Lower leg skin (tissue), 3 donors: ENCODE results near the gene ONECUT2.

Experiments used
- CTCF ChIP-seq, 3 donors: fragments of 450-650 bp; IDR thresholded peaks; one replicate each; pipeline ENCODE4 v1.5.1; 2016; ENCODE audit warnings: antibody characterized with exemption in 3 of 3, mild to moderate bottlenecking in 3 of 3, moderate library complexity in 2 of 3
- POLR2A ChIP-seq, 2 donors: fragments of 450-650 bp; IDR thresholded peaks; one replicate each; pipeline ENCODE4 v1.6.1; 2016 to 2017; ENCODE audit warnings: antibody characterized with exemption in 2 of 2, mild to moderate bottlenecking in 1 of 2, moderate library complexity in 1 of 2

- TF ChIP-seq POLR2A (IDR thresholded peaks at IDR 0.05), result no peak
- no peak for TF ChIP-seq CTCF (IDR thresholded peaks at IDR 0.05)
Measured at GRCh38 chr18:57416542-57416941, 18.6 kb upstream of the ONECUT2 start.
